WTC11 (cell line): ENCODE measurements around the gene STARD7.

Experiments used
- ATF3 ChIP-seq: sonication (generic); formaldehyde crosslinking; conservative IDR thresholded peaks from 2 replicates; pipeline ENCODE4 v1.8.1; 2022; ENCODE audit warnings: mild to moderate bottlenecking, missing genetic modification reagents
- CBFB ChIP-seq: sonication (generic); formaldehyde crosslinking; IDR thresholded peaks from 2 replicates; pipeline ENCODE4 v1.8.1; 2022; ENCODE audit warnings: mild to moderate bottlenecking, low read depth, missing genetic modification reagents
- CREM ChIP-seq: sonication (generic); formaldehyde crosslinking; IDR thresholded peaks from 2 replicates; pipeline ENCODE4 v1.8.1; 2022; ENCODE audit warnings: mild to moderate bottlenecking, missing genetic modification reagents, moderate library complexity
- CTCF ChIP-seq: fragments of 200-600 bp; IDR thresholded peaks from 2 replicates; pipeline ENCODE4 v1.8.0; 2022; ENCODE audit warnings: antibody characterized with exemption
- E2F4 ChIP-seq: sonication (generic); formaldehyde crosslinking; IDR thresholded peaks from 2 replicates; pipeline ENCODE4 v1.8.1; 2022; ENCODE audit warnings: low read depth, mild to moderate bottlenecking, moderate library complexity, missing genetic modification reagents, borderline replicate concordance
- GABPB1 ChIP-seq: sonication (generic); formaldehyde crosslinking; IDR thresholded peaks from 2 replicates; pipeline ENCODE4 v1.8.1; 2023; ENCODE audit warnings: mild to moderate bottlenecking, missing genetic modification reagents
- HMGXB4 ChIP-seq: sonication (generic); formaldehyde crosslinking; IDR thresholded peaks from 2 replicates; pipeline ENCODE4 v1.8.1; 2023; ENCODE audit warnings: mild to moderate bottlenecking, moderate library complexity, missing genetic modification reagents
- JUN ChIP-seq: sonication (generic); formaldehyde crosslinking; IDR thresholded peaks from 2 replicates; pipeline ENCODE4 v1.8.0; 2023; ENCODE audit warnings: mild to moderate bottlenecking, missing genetic modification reagents
- SP1 ChIP-seq: sonication (generic); formaldehyde crosslinking; conservative IDR thresholded peaks from 2 replicates; pipeline ENCODE4 v1.8.1; 2022; ENCODE audit warnings: missing genetic modification reagents
- TCF7 ChIP-seq: sonication (generic); formaldehyde crosslinking; IDR thresholded peaks from 2 replicates; pipeline ENCODE4 v1.8.0; 2022; ENCODE audit warnings: mild to moderate bottlenecking, low read depth, missing genetic modification reagents, moderate library complexity
- ZBTB43 ChIP-seq: sonication (generic); formaldehyde crosslinking; IDR thresholded peaks from 2 replicates; pipeline ENCODE4 v1.8.1; 2023; ENCODE audit warnings: mild to moderate bottlenecking, missing genetic modification reagents
- ZNF512 ChIP-seq: sonication (generic); formaldehyde crosslinking; IDR thresholded peaks from 2 replicates; pipeline ENCODE4 v1.8.1; 2022; ENCODE audit warnings: missing genetic modification reagents, borderline replicate concordance

GRCh38 chr2:96145848-96146152 is 62.8 kb downstream of the STARD7 start:
- TF ChIP-seq CBFB (CRISPR knock-in tag), result no peak
- TF ChIP-seq CTCF, result no peak
- TF ChIP-seq E2F4, result no peak
- TF ChIP-seq ZNF512 (CRISPR knock-in tag), result no peak
- no peak for TF ChIP-seq GABPB1
- no peak for TF ChIP-seq JUN (CRISPR knock-in tag)
- TF ChIP-seq ATF3 (CRISPR knock-in tag), result no peak
- TF ChIP-seq SP1 (CRISPR knock-in tag), result no peak
- TF ChIP-seq TCF7 (CRISPR knock-in tag), result no peak
- no peak for TF ChIP-seq CREM (CRISPR knock-in tag)
- no peak for TF ChIP-seq ZBTB43
- no peak for TF ChIP-seq HMGXB4 (CRISPR knock-in tag)
